Stimulated activated CD8-positive, alpha-beta memory T cell treated with anti-CD3 and anti-CD28 coated beads, Interleukin-15, amount 100 ng/mL, for 48 hours (primary cell): Measurements from ENCODE around the gene ACTL7A.

Experiments used
- DNase-seq, 2 donors: peaks; one replicate each; pipeline ENCODE4 v3.0.0-alpha.2; 2020; ENCODE audit warnings: low read depth in 2 of 2

Gene ACTL7A

DNA sequence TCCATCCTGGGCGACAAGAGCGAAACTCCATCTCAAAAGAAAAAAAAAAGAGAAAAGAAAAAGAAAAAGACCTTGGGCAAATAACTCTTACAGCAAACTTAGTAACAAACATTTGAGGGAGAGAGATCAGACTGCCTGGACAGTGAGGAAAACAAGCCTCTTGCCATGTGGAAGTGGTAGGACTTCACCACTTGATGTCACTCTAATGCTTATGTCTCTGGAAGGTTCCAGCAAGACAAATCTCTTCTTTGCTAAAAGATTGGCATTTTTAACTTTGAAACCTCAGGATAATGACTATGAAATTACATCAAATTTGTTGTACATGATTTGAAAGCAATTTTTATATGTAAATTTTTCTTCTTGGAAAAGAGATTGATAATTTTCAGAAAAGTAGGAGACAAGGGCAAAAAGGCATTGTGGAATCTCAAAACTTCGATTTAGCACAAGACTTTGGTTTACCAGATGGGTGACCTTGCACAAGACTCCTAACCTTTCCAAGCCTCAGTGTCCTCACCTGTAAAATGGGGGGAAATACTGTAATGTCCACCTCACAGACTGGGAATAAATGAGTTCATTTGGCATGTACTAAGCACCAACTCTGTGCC lies 11.7 kb upstream of the ACTL7A start:
- no peak for DNase-seq

DNA sequence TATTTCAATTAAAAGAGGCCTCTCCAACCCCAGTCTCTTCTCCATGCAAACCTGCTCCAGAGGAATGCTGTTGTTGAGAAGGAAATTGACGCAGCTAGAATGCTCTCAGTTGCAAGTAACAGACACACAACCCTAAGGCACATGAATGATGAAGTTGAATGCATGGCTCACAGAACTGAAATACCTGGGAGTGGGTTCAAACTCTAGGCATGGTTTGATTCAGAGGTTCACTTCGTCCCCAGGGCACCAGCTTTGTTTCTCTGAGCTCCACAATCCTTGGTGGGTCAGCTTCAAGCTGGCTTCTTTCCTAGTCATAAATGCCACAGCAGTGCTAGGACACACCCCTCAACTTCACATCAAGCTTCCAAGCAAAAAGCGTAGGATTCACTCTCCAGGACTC lies 10.9 kb upstream of the ACTL7A start:
- no peak for DNase-seq

DNA sequence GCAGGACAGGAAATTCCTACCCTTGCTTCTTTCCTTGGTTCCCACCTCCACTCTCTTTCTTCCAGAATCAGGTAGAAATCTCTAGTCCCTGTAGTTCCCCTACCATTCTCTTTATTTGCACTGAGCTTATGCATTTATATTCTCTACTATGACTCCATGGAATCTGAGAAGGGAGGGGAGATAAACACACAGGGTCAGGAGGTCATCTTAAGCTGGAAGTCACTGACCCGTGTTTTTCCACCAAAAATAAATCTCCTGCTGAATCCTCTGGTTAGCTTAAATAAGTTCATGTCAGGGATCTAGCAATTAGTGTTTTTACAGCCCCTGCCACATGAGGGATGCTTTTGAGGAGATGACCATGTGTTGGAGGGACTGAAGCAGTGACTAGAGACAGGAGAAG lies 10.0 kb upstream of the ACTL7A start:
- no peak for DNase-seq

DNA sequence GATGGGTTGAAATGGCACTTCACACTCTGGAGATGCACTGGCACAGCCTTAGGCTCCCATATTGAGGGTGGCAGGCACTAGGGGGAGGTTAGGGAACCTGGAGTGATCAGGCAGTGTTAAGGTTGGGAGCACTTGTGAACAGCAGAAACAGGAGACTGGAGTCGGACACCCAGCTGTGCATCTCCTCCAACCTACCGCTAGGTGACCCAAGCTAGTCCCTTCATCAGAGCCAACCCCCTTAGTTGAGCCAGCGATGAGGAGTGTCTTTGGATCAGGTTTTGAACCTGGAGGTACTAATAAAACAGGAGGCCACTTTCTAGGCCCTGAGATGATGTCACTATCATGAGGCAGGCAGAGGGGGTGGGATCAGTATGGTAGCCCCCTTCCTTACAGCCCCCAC lies 8.0 kb upstream of the ACTL7A start:
- no peak for DNase-seq

DNA sequence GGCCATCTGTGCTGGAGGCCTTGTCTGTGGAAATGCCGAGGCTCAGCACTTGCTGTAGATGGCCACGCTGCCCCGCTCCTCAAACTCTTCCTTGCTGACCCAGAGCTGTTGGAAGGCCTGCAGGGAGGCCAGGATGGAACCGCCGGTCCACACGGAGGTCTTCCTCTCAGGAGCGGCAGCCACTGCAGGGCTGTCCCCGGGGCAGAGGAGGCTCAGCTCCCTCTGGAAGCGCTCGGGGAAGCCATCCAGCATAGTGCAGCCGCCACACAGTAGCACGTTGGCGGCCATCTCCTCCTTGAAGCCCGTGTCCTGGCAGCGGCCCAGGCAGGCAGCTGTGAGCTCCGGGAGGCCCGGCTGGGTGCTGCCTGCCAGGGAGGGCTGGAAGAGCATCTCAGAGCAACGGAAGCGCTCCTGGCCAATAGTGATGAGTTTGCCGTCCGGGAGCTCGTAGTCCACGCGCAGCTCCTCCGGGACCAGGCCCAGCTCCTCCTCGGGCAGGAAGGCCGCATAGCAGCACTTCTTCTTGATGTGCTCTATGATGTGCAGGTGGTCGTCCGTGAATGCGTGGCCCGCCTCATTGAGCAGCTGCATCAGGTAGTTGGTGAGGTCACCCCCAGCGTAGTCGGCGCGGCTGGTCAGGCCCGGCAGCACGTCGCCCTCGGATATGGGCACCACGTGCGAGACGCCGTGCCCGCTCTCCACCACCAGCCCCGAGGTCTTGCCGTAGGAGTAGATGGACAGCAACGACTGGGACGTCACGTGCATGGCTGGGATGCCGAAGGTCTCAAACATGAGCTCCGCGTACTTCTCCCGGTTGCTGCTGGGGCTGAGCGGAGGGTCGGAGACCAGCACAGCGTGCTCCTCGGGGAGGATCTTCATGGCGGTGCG lies 7.2 kb upstream of the ACTL7A start:
- no peak for DNase-seq

DNA sequence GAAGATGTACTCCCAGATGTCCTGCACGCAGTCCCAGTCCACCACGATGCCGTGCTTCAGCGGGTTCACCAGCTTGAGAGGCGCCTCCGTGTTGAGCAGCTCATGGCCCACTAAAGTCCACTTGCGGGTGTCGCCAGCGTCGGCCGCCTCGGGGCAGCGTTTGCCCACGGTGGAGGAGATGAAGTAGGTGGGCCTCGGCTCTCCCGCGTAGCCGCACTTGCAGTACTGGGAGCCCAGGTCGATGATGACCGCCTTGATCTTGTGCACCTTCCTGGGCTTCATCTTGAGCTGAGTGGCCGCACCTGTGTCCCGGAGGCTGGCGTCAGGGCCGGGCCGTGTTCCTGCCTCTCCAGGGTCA lies 6.6 kb upstream of the ACTL7A start:
- no peak for DNase-seq

DNA sequence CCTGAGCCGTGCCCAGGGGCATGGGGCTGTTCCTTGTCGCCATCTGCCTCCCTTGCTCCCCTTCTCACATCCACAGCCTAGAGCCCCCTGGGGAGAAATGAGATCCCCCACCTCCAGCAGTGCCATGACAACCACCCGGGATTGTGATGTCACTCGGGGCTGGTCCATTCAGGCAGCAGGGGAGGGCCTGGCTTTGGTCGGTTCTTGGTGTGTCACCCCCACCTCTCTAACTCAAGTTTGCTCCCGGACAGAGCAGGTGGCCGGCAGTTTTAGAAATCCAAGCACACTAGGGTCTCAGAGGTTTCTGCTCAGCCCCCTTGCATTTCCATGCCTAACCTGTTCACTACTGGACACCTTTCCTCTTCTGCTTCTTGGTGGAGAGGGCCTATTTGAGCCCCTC lies 6.2 kb upstream of the ACTL7A start, which contains the start of gene ACTL7B:
Gene ACTL7B (minus strand): TSS at position 99 of the 400 bp plus-strand sequence. CDS start 56 bp downstream, at position 43.
- no peak for DNase-seq

DNA sequence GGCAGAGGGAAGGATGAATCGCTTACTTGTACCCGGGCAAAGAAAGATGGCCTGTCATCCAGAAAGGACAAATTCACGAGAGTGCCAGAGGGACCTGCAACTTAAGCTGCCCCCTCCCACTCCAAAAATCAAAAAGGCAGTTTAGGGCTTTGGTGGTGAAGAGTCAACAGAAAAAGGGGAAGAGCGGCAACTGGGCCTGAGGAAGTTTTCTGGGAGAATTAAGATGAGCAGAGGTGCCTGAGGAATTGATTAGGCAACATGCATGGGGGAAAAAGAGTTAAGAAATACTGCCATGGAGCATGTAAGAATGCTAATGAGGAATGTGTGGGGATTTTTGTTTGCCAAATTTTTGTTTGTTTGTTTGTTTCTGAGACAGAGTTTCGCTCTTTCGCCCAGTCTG lies 4.5 kb upstream of the ACTL7A start:
- DNase-seq: no peak

DNA sequence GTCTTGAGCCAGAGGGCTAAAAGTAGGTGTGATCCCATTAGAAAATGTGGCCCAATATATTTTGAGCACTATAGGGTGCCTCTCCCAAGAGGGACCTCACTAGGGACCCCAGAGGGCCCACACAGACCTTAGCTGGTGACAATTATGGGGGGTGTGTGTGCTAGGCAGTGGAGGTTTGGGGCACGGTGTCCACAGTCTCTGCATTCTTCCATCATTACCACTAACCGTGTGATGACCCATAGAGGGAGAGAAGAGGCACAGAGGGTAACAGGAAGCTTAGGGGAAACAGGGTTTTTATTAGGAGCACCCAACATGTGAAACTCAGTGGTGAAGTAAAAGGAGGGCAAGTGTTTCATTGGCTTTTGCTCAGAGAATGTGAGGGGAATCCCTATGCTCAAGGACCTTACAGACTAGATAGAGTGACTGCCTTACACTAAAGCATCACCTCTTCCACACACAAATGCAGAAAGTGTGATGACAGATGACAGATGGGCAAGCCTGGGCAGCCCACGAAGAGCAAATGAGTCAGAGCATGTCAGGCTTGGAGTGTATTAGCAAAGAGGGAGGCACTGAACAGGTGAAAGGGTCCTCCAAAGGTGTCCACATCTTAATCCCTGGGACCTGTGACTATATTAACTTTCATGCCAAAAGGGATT lies 2.5 kb upstream of the ACTL7A start:
- no peak for DNase-seq

DNA sequence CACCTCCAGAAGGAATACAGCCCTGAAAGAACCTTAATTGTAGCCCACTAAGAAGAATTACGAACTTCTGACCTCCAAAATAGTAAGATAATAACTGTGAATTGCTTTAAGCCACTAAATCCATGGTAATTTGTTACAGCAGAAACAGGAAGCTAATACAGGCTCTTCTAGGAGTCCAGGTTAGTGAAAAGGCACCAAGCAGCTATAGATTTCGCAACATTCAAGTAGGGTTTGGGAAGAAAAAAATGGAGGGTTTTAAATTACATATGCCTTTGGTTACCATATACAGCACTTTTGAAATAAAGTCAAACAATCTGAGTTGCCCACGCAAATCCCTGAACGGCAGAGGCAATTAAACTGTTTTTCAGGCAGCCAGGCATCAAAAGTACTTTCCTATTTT lies 1.7 kb upstream of the ACTL7A start:
- DNase-seq: no peak

DNA sequence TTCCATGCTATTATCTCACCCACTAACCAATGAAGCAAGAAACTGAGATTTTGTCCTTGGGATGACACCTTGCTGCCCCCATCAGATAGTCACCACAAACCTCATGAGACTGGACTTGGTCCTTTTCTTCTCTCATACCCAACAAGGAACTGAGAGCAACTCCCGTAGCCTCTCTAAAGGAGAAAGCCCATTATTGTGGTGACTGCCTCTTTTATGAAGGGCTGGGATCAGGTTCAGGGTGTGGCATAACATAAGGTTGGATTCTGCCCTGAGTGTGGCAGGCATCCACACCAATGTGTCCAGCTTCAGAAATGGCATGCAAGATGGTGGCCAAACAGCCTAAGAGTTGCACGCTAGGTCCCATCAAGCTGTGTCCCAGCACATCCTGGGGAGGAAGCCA lies 1.3 kb upstream of the ACTL7A start:
- DNase-seq: no peak

DNA sequence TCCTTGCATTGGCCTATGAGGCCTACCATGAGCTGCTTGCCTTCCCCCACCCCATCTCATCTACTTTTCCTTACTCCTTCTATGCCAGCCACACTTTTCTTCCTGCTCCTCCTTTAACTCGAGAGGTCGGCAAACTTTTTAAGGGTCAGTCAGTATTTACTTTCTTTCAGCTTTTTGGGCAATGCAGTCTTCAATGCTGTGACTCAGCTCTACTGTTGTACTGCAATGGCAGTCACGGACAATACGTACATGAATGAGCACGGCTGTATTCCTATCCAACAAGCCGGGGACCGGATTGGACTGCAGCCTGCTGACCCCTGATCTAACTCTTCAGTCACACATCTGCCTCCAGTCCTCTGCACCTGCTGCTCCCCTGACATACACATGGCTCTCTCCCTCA lies 602 bp upstream of the ACTL7A start:
- no peak for DNase-seq

DNA sequence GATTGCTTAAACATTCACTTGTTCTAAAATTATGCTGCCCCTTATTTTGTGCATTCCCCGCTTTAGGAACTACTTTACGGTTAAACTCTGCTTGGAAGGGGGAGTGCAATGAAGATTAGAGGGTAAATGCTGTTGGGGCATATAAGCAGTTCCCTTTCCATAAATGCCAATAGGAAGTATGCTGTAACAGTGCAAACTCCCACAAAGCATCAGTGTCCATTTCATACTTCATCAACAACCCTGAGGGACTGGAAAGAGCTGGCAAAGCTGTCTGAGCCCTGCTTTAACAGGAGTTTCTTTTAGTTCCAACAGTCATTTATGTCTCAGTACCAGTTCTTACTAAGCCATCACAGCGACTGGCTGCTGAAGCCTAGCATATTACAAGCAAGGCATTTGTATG lies 1.8 kb downstream of the ACTL7A start:
- no peak for DNase-seq

DNA sequence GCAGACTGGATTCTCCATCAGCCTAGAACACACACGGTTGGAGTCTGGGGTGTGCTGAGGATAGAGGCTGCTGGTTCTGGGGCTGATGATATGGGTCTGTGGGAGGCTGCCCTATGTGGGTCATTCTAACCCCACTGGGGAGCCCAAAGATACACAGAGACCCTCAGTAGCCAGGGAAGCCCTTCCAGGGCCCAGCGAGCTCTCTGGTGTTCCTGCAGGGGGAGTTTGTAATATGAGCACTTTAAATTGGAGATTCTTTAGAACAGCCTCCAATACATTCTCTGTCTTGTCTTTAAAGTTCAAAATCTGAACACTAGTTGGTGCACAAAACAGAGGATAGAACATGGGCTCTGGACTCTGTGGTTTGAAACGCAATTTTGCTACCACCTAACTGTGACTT lies 2.4 kb downstream of the ACTL7A start:
- DNase-seq: no peak

DNA sequence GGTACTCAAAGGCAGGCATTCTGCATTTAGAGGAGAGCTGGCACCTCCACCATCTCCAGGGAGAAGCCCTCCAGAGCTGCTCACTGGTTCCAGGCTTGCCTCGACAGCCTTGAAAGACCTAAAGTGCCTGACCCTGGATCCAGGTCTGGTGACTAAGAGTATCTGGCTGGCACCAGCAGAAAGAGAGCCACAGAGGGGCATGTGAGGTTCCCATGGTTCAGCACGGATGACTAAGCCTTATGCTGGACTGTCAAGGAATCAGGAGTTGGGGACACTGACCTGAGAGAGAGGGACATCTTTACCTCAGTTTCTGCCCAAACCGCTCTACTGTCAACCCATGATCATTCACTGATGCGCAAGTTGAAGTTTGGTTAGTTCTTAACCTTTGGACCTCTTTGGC lies 3.0 kb downstream of the ACTL7A start:
- DNase-seq: no peak

DNA sequence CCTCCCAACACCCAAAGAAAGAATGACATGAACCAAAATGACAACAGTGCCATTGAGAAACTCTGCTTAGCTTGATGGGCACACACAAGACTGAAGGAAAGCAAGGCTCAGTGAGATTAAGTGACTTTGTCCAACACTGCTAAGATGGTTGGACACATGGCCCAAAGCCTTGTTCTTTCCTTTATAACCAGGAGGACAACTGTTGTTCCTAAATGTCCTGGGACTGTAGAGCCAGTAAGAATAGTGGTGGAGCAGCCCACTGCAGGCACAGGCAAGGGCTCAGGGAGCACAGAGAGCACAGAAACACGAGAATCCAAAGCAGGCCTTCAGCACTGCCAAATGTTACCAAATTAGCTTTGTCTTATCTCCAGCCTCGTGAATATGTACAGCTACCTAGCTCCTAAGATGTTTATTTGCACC lies 3.9 kb downstream of the ACTL7A start:
- no peak for DNase-seq

DNA sequence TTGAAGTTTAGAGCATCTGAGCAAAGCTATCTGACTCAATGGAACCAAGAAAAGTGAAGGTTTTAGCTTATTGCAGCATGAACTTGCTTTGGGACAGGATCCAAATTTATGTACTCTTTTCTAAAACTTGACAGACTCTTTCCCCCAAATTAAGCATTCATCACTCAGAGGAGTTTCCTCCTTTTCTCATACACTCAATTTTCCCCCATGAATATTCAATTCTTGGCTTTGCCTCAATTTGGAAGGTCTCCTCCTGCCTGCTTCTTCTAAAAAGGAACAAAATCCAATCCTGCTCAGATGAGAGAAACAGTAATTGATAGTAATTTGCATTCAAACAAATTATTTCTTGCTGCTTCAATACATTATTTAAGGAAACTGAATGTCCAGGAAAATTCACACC lies 5.0 kb downstream of the ACTL7A start:
- no peak for DNase-seq

DNA sequence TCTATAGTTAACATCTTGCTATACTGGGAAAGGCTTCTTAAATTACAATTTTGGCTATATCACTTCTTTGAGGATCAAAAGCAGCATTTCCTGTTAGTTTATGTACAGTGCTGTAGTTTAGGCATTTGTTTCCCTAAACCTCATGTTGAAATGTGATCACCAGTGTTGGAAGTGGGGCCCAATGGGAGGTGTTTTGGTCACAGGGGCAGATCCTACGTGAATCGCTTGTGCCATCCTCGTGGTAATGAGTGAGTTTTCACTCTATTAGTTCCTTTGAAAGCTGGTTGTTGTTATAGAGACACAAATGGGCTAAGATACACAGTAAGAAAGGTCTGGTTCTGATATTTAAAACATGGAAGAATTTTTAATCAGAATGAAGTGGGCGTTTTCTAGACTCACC lies 5.8 kb downstream of the ACTL7A start:
- no peak for DNase-seq

DNA sequence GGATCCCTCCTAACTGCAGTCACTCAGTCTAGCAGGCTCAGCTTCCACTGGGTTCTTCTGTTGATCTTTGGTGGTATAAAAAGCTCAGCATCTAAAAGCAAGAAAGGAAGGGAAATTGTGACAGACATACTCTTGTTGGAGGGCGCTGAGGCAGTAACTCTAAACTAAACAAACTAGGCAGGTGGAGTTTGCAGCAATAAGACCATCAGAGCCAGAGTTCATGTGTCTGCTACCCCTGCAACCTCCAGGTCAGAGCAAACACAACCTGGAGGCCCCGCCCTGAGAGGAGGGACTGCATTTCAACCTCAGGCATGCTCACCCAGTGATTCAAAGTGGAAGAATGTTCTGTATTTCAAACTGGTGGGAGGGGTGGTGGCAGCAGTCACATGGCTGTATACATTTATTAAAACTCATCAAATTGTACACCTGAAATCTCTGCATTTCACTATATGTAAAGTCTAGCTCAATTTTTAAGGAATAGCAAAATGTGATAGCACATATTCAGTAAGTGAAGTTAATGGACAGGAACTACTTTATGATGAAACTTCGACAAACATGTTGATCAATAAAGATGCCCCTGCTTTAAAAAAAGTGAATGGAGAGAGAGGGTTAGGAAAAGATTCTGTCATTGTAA lies 7.1 kb downstream of the ACTL7A start:
- no peak for DNase-seq

DNA sequence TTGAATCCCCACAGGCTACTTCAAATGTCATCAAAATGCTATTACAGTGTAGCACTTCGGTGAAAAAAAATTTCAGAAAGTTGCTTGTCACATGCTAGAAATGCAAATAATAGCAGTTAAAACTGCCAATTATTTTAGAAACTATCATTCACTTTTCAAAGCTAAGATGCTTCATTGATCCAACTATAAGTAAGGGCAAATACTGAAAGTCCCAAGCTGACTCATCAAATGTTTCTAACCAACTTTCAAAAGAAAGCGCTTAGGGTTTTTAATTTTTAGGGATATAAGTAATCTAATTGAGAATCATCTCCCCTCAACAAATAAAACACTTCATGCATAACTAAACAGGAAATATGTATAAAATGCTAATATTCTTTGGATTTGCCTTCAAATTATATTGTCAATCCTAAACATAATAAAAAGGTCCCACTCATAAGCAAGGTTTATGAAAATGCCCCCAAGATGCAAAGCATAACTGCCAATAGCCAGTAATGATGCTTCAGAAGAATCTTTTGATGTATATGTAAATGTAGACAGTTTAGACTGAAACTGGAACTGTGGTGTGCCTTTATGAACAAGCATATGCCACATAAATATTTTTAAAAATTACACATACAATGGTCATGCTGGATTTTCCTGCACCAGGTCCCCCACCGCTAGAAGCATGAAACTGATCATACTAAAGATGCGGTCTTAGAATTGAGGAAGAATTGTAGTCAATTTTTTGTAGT lies 12.2 kb downstream of the ACTL7A start:
- no peak for DNase-seq

DNA sequence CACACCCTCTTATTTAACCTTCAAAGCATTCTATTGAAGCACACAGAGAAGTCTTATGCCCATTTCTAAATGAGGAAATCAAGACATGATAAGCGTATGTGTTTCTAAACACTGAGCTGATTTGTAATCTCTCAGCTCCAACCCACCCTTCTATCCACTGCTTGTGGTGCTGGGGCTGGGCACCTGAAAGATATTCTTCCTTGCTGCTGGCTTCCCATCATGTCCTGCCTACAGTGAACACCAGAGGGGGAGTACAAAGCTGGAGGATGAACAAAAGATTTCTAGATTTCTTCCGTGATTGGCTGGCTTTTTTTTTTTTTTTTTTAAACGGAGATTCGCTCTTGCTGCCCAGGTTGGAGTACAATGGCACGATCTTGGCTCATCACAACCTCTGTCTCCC lies 14.4 kb downstream of the ACTL7A start:
- DNase-seq: no peak

DNA sequence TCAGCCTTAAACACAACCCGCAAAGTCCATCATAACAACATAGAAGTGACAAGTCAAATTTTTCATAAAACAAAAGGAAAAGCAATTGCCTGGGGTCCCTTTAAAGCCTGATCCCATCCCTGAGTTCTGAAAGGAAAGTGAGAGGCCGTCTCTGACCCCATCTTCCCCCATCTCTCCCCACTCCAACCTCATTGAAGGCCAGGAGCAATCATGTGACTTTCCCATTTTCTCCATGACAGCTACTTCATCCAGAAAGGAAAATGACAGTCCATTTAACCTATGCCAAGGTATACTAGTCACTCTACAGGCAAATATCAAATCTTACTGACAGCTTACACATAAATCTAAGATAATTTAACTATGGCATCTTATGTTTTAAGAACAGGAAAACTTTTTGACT lies 15.5 kb downstream of the ACTL7A start:
- DNase-seq: no peak
